Measurements from ENCODE around the gene GP1BA.

DNA sequence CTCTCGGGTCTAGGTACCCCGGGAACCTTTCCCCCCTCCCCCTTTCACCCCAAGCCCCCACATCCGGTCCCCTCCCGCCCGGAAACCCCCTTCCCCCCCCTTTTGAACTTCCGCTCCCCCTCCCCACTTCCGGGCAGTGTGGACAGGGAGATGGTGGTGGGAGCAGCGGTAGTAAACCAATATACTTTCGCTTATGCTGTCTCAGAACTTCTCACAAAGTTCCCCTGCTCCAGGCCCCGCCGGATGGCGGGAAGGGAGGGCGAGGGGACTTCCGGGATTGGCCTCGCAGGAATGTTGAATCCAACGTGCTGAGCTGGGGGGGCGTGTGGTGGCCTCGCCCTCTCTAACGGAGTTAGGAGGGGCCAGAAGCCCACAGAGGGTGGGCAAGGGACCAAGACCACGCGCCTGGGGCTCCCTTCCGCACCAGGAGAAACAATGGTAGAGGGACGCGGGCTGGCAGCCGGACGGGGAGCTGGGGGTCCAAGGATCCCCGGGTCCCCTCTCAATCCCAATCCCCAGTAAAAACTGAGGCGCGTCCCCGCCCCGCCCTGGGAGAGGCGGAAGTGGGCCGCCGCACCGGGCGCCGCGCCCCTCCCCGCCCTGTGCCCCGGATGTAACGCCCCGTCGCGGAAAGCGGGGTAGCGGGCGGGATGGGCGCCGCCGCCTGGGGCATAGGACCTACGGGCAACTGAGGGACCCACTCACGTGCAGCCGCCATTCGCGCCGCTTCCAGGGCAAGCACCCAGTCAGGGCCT is 15.5 kb downstream of the GP1BA start:
- TF ChIP-seq, protein P1, sequence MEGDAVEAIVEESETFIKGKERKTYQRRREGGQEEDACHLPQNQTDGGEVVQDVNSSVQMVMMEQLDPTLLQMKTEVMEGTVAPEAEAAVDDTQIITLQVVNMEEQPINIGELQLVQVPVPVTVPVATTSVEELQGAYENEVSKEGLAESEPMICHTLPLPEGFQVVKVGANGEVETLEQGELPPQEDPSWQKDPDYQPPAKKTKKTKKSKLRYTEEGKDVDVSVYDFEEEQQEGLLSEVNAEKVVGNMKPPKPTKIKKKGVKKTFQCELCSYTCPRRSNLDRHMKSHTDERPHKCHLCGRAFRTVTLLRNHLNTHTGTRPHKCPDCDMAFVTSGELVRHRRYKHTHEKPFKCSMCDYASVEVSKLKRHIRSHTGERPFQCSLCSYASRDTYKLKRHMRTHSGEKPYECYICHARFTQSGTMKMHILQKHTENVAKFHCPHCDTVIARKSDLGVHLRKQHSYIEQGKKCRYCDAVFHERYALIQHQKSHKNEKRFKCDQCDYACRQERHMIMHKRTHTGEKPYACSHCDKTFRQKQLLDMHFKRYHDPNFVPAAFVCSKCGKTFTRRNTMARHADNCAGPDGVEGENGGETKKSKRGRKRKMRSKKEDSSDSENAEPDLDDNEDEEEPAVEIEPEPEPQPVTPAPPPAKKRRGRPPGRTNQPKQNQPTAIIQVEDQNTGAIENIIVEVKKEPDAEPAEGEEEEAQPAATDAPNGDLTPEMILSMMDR (IDR thresholded peaks at IDR 0.05), result no peak
- TF ChIP-seq EP300 (IDR thresholded peaks at IDR 0.05) (no peak), POLR2AphosphoS5 (IDR thresholded peaks at IDR 0.05) (peak in 1 of 3 donors; percentile 15), POLR2A (IDR thresholded peaks at IDR 0.05) (no peak)

Measured in stomach (tissue), 4 donors.